ENCODE results near the gene UTP11.

DNA sequence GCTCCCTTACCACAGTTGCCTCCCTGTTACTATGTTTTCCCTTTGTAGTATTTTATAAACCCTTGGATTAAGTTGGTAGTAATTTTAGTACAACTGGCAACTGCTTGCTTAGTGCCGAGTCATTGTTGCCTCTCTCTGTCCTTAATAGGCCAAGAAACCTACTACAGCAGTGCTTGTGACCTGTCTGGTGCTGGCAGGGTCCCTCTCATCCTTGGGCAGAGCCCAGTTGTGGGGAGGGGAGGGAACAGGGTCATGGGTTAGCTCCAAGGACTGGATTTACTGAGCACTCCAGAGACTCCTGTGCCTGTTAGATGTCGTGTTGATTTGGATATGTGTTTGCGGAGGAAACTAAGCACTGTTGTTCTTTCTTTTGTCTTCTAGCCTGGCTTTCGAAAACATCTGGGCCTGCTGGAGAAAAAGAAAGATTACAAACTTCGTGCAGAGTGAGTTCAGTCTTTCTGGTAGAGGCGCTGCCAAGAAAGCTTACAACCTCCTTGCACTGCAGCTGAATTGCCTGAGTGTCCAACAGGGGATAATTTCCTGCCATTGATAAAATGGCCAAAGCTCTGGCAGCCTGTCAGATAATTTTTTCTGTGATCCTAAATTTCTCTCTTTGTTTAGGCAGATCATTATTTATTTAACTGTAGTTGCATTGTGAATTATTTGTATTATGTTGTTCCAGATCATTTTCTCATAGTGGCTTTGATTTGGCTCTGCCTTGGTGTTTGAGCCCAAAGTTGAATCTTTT lies 3.6 kb downstream of the UTP11 start:
- TF ChIP-seq GATA2 (IDR thresholded peaks at IDR 0.05; ENCODE audit: low read depth, low read length) (no peak), GATA3 (IDR thresholded peaks at IDR 0.05; ENCODE audit: low read depth, low read length) (no peak)

All from SH-SY5Y (cell line).